ENCODE data around the gene PHYHIPL.

Gene PHYHIPL

DNA sequence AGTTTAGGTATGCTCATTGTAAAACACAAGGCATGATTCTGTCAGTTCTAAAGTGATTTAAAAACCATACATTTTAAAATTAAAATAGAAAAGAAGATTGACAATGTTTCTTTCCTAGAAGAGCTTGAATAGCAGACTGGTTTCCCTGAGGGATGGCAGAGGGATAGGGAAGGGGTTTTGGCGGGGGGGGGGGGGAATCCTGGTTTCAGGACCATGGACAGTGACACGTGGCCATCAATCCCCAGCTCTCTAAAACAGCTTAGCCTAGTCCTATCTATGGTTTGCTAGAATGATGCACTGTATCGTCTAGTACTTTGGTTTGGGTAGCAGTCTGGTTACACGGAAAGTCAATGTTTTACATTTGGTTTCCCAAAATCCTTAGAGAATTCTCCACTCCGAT, 88.7 kb downstream of the PHYHIPL start:
- DNase-seq: no peak

DNA sequence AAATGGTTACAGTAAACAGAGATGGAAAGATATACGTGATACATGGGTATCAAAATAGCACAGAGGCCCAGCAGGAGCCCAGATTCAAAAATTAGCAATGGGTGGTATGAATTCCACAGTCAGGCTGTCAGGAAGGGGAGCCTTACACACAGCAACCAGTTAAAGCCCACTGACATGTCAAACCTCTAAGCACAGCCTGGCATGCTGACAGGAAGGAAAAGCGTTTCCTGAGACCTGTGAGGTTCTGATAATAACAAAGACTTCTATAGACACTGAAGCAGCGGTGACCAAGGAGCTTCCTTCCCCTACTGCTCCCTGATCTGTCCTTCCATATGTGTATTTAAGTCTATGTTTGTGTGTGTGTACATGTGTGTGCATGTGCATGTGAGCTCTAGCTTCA, 89.9 kb downstream of the PHYHIPL start:
- no peak for DNase-seq

GRCh38 chr10:59268460-59268859, 92.0 kb downstream of the PHYHIPL start:
- DNase-seq: no peak

DNA sequence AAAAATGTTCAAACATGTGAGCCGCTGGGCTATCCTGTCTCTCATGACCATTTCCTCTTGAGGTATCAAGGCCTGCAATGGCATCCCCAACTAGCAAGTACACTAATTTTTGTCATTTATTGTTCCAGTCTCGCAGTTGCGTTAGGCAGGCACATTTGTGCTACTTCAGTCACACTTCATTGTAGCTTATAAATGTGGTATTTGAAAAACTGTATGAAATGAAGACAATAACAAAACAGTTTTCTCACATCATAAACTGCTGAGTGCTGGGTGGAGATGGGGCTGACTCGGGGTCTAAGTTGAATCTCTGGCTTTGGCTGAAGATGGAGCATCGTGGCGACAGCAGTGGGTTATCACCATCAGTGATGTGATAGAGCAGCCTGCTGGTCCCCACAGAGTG, 93.2 kb downstream of the PHYHIPL start:
- no peak for DNase-seq

GRCh38 chr10:59270492-59270891, 94.0 kb downstream of the PHYHIPL start:
- no peak for DNase-seq

- DNase-seq: no peak
Measured at GRCh38 chr10:59271160-59271559, 94.7 kb downstream of the PHYHIPL start.

DNA sequence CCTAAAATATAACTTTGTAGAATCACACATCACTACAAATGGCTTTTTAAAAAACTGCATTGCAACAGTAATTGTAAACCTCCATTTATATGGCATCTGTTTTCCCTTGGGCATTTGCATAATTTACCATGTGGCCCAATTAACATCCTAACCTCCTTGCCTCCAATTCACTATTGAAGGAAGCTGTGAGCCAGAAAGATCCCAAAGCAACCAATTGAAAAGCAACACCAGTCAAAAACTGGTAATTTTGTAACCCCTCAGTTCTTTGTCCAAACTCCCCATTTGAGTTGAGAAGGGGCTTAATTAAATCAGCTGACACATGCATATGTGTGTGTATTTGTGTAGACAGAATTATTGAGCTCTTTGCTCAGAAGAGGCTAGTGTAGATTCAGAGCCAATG, 95.6 kb downstream of the PHYHIPL start:
- no peak for DNase-seq

- no peak for DNase-seq
Measured at GRCh38 chr10:59273445-59273844, 97.0 kb downstream of the PHYHIPL start.

DNA sequence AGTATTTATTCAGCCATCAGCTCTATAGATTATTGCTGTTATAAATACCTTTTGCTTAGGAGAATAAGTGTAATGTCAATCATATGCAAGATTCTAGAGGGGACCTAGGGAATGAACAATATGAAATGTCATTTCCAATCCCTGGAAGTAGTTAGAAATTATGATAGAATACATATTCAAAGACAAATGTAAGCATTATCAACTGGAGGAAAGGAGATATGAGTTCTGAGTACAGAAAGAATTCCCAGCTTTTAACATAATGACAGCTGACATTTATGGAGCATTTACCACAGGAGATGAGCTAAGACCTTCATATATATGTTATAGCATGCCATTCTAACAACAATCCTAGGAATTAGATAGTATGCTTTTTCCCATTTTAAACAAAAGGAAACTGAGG, 99.7 kb downstream of the PHYHIPL start:
- DNase-seq: no peak

DNA sequence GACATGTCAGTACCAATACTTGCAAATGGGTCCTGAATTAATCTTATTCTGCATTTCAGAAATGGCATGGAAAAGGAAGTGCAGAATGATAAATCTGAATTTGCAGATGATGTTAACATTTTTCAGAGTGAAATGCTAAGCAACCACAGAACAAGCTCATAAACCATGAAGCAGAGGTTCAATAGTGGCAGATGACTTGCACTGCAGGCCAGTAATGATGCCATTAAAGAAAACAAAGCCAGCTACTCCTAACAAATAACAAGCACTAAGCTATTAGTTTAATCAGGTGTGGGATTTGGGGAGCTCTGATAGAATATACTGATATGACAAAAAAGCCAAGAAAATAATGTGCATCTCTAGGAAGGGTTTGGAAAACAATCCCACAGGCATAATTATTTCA, 100.5 kb downstream of the PHYHIPL start:
- DNase-seq: no peak

GRCh38 chr10:59279476-59279875, 103.0 kb downstream of the PHYHIPL start:
- DNase-seq: no peak

GRCh38 chr10:59279991-59280505, 103.6 kb downstream of the PHYHIPL start:
- DNase-seq: no peak

- DNase-seq: no peak
Measured at GRCh38 chr10:59281861-59282260, 105.4 kb downstream of the PHYHIPL start.

- DNase-seq: no peak
Measured at GRCh38 chr10:59283456-59284091, 107.1 kb downstream of the PHYHIPL start.

DNA sequence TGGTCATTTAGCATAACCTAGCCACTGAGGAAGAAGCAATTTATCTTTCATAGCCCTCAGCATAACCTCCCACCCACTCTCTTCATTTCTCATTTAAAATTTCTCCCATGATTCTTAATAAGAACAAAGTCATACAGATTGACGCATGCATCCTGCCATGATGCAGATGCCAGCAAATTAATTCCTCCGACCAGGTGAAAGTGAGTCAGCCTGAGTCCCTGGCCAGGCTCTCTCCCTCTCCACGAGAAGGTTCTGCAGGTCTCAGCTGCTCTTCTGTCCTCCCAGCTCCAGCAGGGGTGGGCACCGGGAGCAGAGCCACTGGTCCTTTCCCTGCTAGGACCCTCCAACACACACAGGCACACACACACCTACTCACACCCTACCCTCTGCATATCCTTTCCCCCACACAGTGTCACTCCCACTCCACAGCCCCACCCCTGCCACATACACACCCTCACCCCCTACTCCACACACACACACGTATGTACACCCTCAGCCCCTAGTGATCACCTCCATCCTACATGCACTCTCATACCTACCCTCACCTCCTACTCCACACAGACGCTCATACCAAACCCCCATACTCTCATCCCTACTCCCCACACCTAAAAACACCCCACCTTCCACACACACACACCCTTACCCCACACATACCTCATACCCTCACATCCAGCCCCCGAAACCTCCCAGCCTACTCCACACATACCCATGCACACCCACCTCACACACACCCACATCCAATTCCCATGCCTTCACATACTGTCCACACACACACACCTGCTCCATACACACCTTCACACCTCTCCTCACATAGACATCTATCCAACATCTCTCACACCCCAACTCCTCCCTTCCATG, 107.9 kb downstream of the PHYHIPL start:
- no peak for DNase-seq

DNA sequence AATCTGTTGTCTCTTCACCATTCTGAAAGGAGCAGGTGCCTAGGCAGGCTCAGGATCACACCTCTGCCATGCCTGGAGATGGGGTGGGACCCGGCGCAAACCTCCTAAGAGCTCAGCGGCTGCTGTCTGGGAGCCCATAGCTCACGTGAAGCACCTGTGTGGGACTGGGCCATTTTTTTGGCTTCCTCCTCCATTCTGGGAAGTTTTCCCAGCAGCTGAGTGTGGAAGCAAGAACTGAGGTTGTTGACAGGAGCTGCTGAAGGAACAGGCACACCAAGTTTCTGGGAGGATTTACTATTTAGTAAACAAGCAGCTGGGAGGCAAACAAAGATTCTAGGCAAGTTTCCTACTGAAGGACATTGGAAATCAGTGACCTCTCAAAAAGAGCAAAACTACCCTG, 108.6 kb downstream of the PHYHIPL start:
- no peak for DNase-seq

DNA sequence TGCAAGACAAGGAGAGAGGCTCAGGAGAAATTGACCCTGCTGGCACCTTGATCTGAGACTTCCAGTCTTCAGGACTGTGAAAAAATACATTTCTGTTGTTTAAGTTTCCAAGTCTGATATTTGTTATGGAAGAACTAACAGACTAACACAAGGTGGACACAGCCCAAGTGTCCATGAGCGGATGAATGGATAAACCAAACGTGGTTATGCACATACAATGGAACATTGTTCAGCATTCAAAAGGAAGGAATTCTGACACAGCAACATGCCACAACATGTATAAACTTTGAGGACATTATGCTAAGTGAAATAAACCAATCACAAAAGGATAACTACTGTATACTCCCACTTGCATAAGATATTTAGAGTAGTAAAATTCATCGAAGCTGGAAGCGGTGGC, 109.4 kb downstream of the PHYHIPL start:
- DNase-seq: no peak

DNA sequence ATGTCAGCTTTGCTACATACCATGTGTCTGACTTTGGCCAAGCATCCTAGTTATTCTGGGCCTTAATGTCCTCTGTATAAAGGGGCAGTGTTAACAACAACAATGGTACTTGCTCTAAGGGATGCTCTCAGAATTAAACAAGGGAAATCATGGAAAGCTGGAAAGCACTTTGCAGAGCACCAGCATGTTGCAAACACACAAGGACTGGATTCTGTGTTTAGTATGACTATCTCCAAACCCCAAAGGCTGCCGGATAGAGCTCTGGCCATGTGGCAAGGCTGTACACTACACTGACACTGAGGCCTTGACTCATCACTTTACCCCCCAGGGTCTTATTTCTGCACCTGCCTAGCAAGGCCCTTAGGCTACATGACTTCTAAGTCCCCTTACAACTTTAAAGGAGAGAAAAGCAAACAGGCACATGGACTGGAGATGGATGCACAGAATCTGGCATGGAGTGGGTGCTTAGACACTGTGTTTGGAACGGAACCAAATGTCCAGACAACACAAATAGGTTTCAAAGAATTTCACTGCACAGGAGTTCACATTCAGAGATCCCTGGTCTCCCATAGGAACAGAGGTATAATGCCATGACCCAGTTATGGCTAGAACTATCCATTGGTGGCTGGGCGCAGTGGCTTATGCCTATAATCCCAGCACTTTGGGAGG, 111.3 kb downstream of the PHYHIPL start:
- DNase-seq: no peak

DNA sequence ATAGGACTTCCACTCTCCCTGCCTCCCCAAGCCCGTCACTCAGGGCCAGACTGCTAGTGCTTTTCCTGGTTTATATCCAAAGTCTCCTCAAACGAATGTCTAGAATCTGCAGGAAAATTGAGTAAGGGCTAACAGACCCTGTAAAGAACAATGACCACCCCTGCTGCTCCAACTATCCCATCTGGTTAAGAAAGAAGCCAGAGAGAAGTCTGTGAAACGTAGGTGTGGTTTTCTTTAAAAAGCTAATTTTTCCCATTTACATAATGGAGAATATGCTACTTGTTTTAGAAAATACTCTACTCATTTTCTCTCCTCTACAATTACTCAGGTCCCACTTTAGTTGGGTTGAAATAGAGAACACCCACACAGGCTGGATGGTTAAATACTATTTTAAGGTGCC, 113.4 kb downstream of the PHYHIPL start:
- no peak for DNase-seq

DNA sequence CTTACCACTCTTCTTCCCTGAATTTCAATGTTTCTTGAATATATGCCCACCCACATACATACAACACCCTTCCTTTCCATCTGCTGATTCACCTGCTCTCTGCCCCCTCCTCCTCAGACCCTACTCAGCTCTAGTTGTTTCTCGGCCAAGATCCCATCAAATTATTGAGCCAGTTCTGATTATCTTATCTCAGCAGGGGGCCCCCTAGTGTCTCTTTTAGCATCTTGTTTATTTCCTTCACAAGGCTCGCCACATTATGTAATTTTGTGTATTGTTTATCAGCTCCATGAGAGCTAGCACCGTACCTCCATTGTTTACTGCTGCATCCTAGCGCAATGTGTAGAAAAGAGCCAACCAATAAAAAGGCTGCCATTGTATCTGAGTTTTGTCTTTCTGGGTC, 114.0 kb downstream of the PHYHIPL start:
- no peak for DNase-seq

Measured in NCI-H2081 treated with DMSO at 0.1 percent for 48 hours (cell line).